Fibroblast of the aortic adventitia (primary cell): Measurements from ENCODE around the gene CDH11. TPM values are rescaled to one million over a fixed set of nuclear protein-coding genes. Genes with fewer than 3 reads are reported as not detected.

Experiments
- DNase-seq: peaks from one replicate; pipeline ENCODE4 v3.0.0-alpha.2; 2010; ENCODE audit warnings: low read depth
- H3K4me3 ChIP-seq: 2 replicates; pipeline ENCODE4 v1.5.1; 2011; ENCODE audit warnings: low read depth, mild to moderate bottlenecking, control low read depth, low read length, moderate library complexity
- total RNA-seq: library from RNA; depleted of rRNA; stranded (reverse); fragments of >200 nt; gene quantifications from 2 replicates; pipeline ENCODE4 v1.2.3, GENCODE V29; 2012; ENCODE audit warnings: low replicate concordance
- TF ChIP-seq, protein P1 (sequence below): IDR thresholded peaks from 2 replicates; pipeline ENCODE4 v1.5.1; 2011; ENCODE audit warnings: mild to moderate bottlenecking, low read length, control low read depth, inconsistent platforms; ENCODE audit not compliant: insufficient read depth

CDH11 gene
- total RNA-seq, 1 donor = 397 TPM

GRCh38 chr16:65126845-65127624 is 5.2 kb upstream of the CDH11 start:
- no peak for DNase-seq
- no peak overlapping the region for H3K4me3 ChIP-seq
- TF ChIP-seq, protein P1, sequence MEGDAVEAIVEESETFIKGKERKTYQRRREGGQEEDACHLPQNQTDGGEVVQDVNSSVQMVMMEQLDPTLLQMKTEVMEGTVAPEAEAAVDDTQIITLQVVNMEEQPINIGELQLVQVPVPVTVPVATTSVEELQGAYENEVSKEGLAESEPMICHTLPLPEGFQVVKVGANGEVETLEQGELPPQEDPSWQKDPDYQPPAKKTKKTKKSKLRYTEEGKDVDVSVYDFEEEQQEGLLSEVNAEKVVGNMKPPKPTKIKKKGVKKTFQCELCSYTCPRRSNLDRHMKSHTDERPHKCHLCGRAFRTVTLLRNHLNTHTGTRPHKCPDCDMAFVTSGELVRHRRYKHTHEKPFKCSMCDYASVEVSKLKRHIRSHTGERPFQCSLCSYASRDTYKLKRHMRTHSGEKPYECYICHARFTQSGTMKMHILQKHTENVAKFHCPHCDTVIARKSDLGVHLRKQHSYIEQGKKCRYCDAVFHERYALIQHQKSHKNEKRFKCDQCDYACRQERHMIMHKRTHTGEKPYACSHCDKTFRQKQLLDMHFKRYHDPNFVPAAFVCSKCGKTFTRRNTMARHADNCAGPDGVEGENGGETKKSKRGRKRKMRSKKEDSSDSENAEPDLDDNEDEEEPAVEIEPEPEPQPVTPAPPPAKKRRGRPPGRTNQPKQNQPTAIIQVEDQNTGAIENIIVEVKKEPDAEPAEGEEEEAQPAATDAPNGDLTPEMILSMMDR = peak; percentile 43

DNA sequence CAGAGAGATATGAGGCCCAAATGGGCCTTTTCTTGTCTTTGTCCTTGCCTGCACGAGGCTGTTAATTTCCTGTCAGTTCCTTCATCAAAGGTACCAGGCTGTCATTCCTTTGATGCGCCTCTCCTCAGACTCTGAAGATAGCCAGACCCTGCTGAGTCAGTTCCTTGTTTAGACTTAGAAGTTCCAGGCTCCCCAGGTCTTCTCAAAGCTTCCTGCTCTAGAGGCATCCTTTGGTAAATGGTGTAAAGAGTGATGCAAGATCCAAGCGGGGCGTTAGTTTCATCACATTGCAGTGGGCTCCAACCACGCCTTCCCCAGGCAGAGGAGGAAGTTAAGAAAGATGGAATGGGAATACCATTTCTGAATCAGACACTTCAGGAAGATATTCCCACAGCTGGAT is 4.0 kb upstream of the CDH11 start:
- peak; percentile 58 for DNase-seq
- peak overlapping the region; percentile 22 for H3K4me3 ChIP-seq
- TF ChIP-seq, protein P1 = no peak

DNA sequence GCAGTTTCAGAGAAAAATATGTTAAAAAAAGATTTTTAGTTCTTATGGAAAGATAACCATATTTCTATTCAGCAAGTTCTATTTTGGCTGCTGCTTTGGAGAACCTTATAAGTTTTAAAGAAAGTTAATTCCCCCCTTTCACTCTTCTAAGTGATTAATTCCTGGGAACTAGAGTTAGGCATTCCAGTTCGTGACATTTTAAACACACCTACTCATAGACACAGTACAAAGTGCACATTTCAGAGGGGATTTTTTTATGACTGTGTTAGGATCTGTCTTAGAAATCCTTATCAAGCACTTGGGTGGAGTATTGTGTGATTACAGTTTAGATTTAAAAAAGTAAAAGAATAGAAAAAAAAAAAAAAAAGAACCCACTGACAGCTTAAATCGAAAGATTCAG is 3.5 kb upstream of the CDH11 start:
- DNase-seq = peak; percentile 66
- TF ChIP-seq, protein P1 = no peak
- no peak overlapping the region for H3K4me3 ChIP-seq

GRCh38 chr16:65124596-65124995 is 2.7 kb upstream of the CDH11 start:
- no peak for DNase-seq
- H3K4me3 ChIP-seq = peak overlapping the region; percentile 71
- TF ChIP-seq, protein P1 = no peak

- H3K4me3 ChIP-seq = peak overlapping the region; percentile 71
- TF ChIP-seq, protein P1 = no peak
- no peak for DNase-seq
Observed at GRCh38 chr16:65124212-65124548, 2.3 kb upstream of the CDH11 start.

GRCh38 chr16:65123396-65124211 is 1.7 kb upstream of the CDH11 start:
- no peak for DNase-seq
- TF ChIP-seq, protein P1 = no peak
- H3K4me3 ChIP-seq = peak overlapping the region; percentile 71
